Panc1 (cell line): ENCODE results near the gene TMEM208. TPM values are rescaled to one million over a fixed set of nuclear protein-coding genes. Genes with fewer than 3 reads are reported as not detected.

Source experiments
- ATAC-seq: fragments of 200-7000 bp; cut with Tn5 transposase; 2 replicates; pipeline ENCODE4 v1.9.1; 2020; ENCODE audit warnings: mild to moderate bottlenecking, moderate library complexity
- BruUV-seq: library from RNA; stranded (reverse); fragments of 400-500 nt; replicated peaks from 2 replicates; lab custom pipeline; 2021; lab: Mats Ljungman, UMichigan
- CTCF ChIA-PET: fragments of 300-600 bp; sonication (Branson Sonifier 250); formaldehyde crosslinking; loops from one replicate; lab custom pipeline; 2022; ENCODE audit warnings: antibody characterized with exemption; lab: Charles Lee
- POLR2A ChIA-PET: fragments of 300-600 bp; sonication (Branson Sonifier 250); formaldehyde crosslinking; loops from one replicate; lab custom pipeline; 2022; ENCODE audit warnings: antibody characterized with exemption; lab: Charles Lee
- DNase-seq: peaks from one replicate; pipeline ENCODE4 v3.0.0-alpha.2; 2010; ENCODE audit warnings: low read depth, low spot score
- H3K27ac ChIP-seq: 2 replicates; pipeline ENCODE4 v1.5.1; 2011; ENCODE audit warnings: mild to moderate bottlenecking, low read length, inconsistent platforms
- H3K27me3 ChIP-seq: fragments of 200-500 bp; sonication (Bioruptor generic); 2 replicates; pipeline ENCODE4 v1.6.0; 2014; ENCODE audit warnings: low read length, inconsistent platforms; ENCODE audit not compliant: control insufficient read depth, insufficient read depth
- H3K36me3 ChIP-seq: fragments of 200-500 bp; sonication (Bioruptor generic); 2 replicates; pipeline ENCODE4 v1.5.1; 2014; ENCODE audit warnings: inconsistent platforms, mild to moderate bottlenecking, low read length, moderate library complexity; ENCODE audit not compliant: control insufficient read depth, insufficient read depth
- H3K4me1 ChIP-seq: 2 replicates; pipeline ENCODE4 v1.5.1; 2011; ENCODE audit warnings: inconsistent platforms, mild to moderate bottlenecking, low read length, moderate library complexity; ENCODE audit not compliant: control insufficient read depth, insufficient read depth
- H3K4me3 ChIP-seq, 2 experiments: 2 replicates each; pipeline ENCODE4 v1.5.1; 2011 to 2012; ENCODE audit warnings: low read depth in 2 of 2, low read length in 2 of 2, mild to moderate bottlenecking in 2 of 2, inconsistent platforms in 1 of 2, moderate library complexity in 1 of 2
- H3K9me3 ChIP-seq: fragments of 200-500 bp; sonication (Bioruptor generic); 2 replicates; pipeline ENCODE4 v1.5.1; 2014; ENCODE audit warnings: low read depth, mild to moderate bottlenecking, inconsistent platforms, low read length, moderate library complexity; ENCODE audit not compliant: control insufficient read depth, insufficient read depth
- POLR2AphosphoS5 ChIP-seq: IDR thresholded peaks from 2 replicates; pipeline ENCODE4 v1.6.1; 2012; ENCODE audit warnings: mild to moderate bottlenecking, low read depth, low read length, moderate library complexity
- REST ChIP-seq, 2 experiments: IDR thresholded peaks; 2 replicates each; pipeline ENCODE4 v1.6.1; 2011 to 2012; ENCODE audit warnings: low read depth in 2 of 2, control low read depth in 1 of 2, low read length in 1 of 2, mild to moderate bottlenecking in 1 of 2, moderate library complexity in 1 of 2; ENCODE audit not compliant: insufficient read depth in 1 of 2
- SIN3A ChIP-seq: IDR thresholded peaks from 2 replicates; pipeline ENCODE4 v1.6.1; 2012; ENCODE audit warnings: low read depth, mild to moderate bottlenecking, low read length, moderate library complexity, borderline replicate concordance; ENCODE audit not compliant: insufficient read depth
- TCF7L2 ChIP-seq: IDR thresholded peaks from 2 replicates; pipeline ENCODE4 v1.6.1; 2011; ENCODE audit warnings: mild to moderate bottlenecking, low read depth, low read length, inconsistent platforms
- in situ Hi-C: cut with HindIII; loops from 2 replicates; pipeline ENCODE4 v1.10.0; 2016; ENCODE audit warnings: low sequenced_read_pairs, low pct_unique_long_range_greater_than_20kb
- intact Hi-C: fragments of 100-400 bp; cut with micrococcal nuclease; formaldehyde crosslinking; loops from one replicate; pipeline ENCODE4 v1.10.0; 2022; ENCODE audit not compliant: unreplicated experiment
- total RNA-seq: library from RNA; stranded (reverse); gene quantifications from one replicate; pipeline ENCODE4 v1.2.1, GENCODE V29; 2021; ENCODE audit not compliant: unreplicated experiment
- TF ChIP-seq, protein P1 (sequence below): fragments of 450-650 bp; IDR thresholded peaks from 2 replicates; pipeline ENCODE4 v1.5.1; 2017; ENCODE audit warnings: mild to moderate bottlenecking

Gene TMEM208
- total RNA-seq, 1 experiment from 2014 or later = 25.6 TPM

GRCh38 chr16:67229906-67230808 lies 3.2 kb downstream of the TMEM208 start:
- in situ Hi-C loops = no loop called here
- ChIA-PET POLR2A (no interaction called here), CTCF (no interaction called here)
- intact Hi-C loops = no loop called here
- Histone ChIP-seq H3K36me3 (peaks cover 5% of the 10 kb centered on the region; the same call in 1 of the 2 replicates), H3K27me3 (no peaks in the 10 kb centered on the region), H3K9me3 (no peaks in the 10 kb centered on the region), H3K27ac (no peak overlapping the region), H3K4me3 (no peak overlapping the region), H3K4me1 (peaks cover 4% of the 10 kb centered on the region; the same call in 1 of the 2 replicates)
- ATAC-seq = no peak
- TF ChIP-seq TCF7L2 (no peak), POLR2AphosphoS5 (no peak), REST (IDR thresholded peaks at IDR 0.05; ENCODE audit: insufficient read depth in 1 of 2, low read depth in 2 of 2, low read length in 1 of 2) (no peak), SIN3A (no peak)
- TF ChIP-seq, protein P1, sequence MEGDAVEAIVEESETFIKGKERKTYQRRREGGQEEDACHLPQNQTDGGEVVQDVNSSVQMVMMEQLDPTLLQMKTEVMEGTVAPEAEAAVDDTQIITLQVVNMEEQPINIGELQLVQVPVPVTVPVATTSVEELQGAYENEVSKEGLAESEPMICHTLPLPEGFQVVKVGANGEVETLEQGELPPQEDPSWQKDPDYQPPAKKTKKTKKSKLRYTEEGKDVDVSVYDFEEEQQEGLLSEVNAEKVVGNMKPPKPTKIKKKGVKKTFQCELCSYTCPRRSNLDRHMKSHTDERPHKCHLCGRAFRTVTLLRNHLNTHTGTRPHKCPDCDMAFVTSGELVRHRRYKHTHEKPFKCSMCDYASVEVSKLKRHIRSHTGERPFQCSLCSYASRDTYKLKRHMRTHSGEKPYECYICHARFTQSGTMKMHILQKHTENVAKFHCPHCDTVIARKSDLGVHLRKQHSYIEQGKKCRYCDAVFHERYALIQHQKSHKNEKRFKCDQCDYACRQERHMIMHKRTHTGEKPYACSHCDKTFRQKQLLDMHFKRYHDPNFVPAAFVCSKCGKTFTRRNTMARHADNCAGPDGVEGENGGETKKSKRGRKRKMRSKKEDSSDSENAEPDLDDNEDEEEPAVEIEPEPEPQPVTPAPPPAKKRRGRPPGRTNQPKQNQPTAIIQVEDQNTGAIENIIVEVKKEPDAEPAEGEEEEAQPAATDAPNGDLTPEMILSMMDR = no peak
- no TSS peak for BruUV-seq
- no peak for DNase-seq

- Histone ChIP-seq H3K36me3 (peaks cover 5% of the 10 kb centered on the region; the same call in 1 of the 2 replicates), H3K9me3 (no peaks in the 10 kb centered on the region), H3K27ac (no peak overlapping the region), H3K27me3 (no peaks in the 10 kb centered on the region), H3K4me1 (peaks cover 4% of the 10 kb centered on the region; the same call in 1 of the 2 replicates), H3K4me3 (no peak overlapping the region)
- TF ChIP-seq POLR2AphosphoS5 (0 out of 2 replicates have a peak, but pooled peaks have one; percentile 34), SIN3A (no peak), TCF7L2 (no peak)
- intact Hi-C loops = no loop called here
- no peak for ATAC-seq
- ChIA-PET POLR2A (interaction anchor here (0.6 kb wide), 1 partner anchor 9 kb away, joined by 3 read pairs; no protein-coding TSS in a partner anchor), CTCF (no interaction called here)
- DNase-seq = no peak
- BruUV-seq = no TSS peak
- in situ Hi-C loops = no loop called here
Measured at GRCh38 chr16:67230809-67231660, 4.1 kb downstream of the TMEM208 start.
